ENCODE measurements around the gene HAVCR2.
"Not testable (repeated sequence)": the region's sequence is repeated elsewhere in the genome, so short reads cannot be mapped to it uniquely, and the experiment has no call there.

DNA sequence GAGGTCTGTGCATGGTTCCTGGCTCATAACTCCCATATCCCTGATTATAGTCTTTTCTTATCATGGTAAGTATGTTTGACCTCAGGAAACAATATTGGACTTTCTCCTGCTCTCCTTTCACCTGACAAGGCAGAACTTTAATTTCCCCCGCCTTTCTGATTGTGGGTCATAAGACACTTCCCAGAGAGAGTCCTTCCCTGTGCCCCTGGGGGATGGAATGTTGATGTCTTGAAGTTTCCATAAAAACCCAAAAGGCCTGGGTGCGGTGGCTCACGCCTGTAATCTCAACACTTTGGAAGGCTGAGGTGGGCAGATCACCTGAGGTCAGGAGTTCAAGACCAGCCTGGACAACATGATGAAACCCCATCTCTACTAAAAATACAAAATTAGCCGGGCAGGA lies 61.8 kb downstream of the HAVCR2 start:
- TF ChIP-seq, protein P1, sequence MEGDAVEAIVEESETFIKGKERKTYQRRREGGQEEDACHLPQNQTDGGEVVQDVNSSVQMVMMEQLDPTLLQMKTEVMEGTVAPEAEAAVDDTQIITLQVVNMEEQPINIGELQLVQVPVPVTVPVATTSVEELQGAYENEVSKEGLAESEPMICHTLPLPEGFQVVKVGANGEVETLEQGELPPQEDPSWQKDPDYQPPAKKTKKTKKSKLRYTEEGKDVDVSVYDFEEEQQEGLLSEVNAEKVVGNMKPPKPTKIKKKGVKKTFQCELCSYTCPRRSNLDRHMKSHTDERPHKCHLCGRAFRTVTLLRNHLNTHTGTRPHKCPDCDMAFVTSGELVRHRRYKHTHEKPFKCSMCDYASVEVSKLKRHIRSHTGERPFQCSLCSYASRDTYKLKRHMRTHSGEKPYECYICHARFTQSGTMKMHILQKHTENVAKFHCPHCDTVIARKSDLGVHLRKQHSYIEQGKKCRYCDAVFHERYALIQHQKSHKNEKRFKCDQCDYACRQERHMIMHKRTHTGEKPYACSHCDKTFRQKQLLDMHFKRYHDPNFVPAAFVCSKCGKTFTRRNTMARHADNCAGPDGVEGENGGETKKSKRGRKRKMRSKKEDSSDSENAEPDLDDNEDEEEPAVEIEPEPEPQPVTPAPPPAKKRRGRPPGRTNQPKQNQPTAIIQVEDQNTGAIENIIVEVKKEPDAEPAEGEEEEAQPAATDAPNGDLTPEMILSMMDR (conservative IDR thresholded peaks at IDR 0.05; ENCODE audit: low read depth, low read length): not testable (repeated sequence)
- not testable (repeated sequence) for TF ChIP-seq EZH2 (IDR thresholded peaks at IDR 0.05; ENCODE audit: low read length, unreplicated experiment)
